Measurements from ENCODE around the gene SH3PXD2B. TPM values are rescaled to one million over a fixed set of nuclear protein-coding genes. Genes with fewer than 3 reads are reported as not detected.

Gene SH3PXD2B
- total and polyA plus RNA-seq, 8 donors, result 4.2 to 24.9 (median 11.0) TPM

DNA sequence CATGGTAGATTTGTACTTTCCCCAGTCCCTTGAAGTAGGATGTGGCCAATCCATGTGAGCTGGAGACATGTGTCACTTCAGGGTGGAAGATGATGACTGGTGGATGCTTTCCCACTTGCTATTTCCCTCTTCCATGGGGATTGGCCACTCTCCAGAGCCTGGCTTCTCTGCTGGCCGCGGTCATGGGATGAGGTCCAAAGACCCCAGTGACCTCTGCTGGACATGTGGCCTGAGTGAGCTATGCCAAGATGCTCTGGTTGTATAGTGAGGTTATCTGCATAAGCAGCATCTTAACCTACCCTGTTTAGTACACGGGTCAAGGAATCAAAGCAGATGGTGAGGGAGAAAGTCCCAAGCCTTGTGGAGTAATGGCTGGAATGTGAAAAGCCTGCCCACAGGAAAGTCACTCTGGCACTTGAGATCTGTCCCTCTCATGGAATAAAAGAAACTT lies 47.1 kb downstream of the SH3PXD2B start:
- H3K9me3 ChIP-seq, result no peaks in the 10 kb centered on the region
- ATAC-seq, result no peak
- no peak overlapping the region for H3K27ac ChIP-seq
- intact Hi-C loops (cut with DNase I), result no loop called here
- H3K4me3 ChIP-seq, result no peak overlapping the region
- WGBS, 2 donors, result 54 to 61% methylated on average over 3 of the region's 3 CpGs
- no peak for DNase-seq
- H3K36me3 ChIP-seq, result no peaks in the 10 kb centered on the region
- no peaks in the 10 kb centered on the region for H3K27me3 ChIP-seq
- FAIRE-seq, result no peak
- TF ChIP-seq, protein P1, sequence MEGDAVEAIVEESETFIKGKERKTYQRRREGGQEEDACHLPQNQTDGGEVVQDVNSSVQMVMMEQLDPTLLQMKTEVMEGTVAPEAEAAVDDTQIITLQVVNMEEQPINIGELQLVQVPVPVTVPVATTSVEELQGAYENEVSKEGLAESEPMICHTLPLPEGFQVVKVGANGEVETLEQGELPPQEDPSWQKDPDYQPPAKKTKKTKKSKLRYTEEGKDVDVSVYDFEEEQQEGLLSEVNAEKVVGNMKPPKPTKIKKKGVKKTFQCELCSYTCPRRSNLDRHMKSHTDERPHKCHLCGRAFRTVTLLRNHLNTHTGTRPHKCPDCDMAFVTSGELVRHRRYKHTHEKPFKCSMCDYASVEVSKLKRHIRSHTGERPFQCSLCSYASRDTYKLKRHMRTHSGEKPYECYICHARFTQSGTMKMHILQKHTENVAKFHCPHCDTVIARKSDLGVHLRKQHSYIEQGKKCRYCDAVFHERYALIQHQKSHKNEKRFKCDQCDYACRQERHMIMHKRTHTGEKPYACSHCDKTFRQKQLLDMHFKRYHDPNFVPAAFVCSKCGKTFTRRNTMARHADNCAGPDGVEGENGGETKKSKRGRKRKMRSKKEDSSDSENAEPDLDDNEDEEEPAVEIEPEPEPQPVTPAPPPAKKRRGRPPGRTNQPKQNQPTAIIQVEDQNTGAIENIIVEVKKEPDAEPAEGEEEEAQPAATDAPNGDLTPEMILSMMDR (IDR thresholded peaks at IDR 0.05), result no peak
- H3K4me1 ChIP-seq, result peaks cover 0 to 6% (median 0%) of the 10 kb centered on the region in 3 donors

GRCh38 chr5:172405226-172406107 lies 48.9 kb downstream of the SH3PXD2B start:
- peak in 2 of 4 donors; percentile 26 to 38 for ATAC-seq
- no peak for FAIRE-seq
- TF ChIP-seq, protein P1 (IDR thresholded peaks at IDR 0.05), result no peak
- no peaks in the 10 kb centered on the region for H3K9me3 ChIP-seq
- WGBS, 2 donors, result 65 to 74% methylated on average over 9 of the region's 9 CpGs
- no peaks in the 10 kb centered on the region for H3K36me3 ChIP-seq
- no peak overlapping the region for H3K4me3 ChIP-seq
- no peak overlapping the region for H3K27ac ChIP-seq
- intact Hi-C loops (cut with DNase I), result no loop called here
- peaks cover 0 to 6% (median 0%) of the 10 kb centered on the region in 3 donors for H3K4me1 ChIP-seq
- no peak for DNase-seq
- H3K27me3 ChIP-seq, result no peaks in the 10 kb centered on the region

GRCh38 chr5:172404746-172405145 lies 49.6 kb downstream of the SH3PXD2B start:
- intact Hi-C loops (cut with DNase I), result no loop called here
- no peak overlapping the region for H3K27ac ChIP-seq
- FAIRE-seq, result no peak
- TF ChIP-seq, protein P1 (IDR thresholded peaks at IDR 0.05), result no peak
- peaks cover 0 to 6% (median 0%) of the 10 kb centered on the region in 3 donors for H3K4me1 ChIP-seq
- H3K4me3 ChIP-seq, result no peak overlapping the region
- H3K9me3 ChIP-seq, result no peaks in the 10 kb centered on the region
- no peak for ATAC-seq
- no peaks in the 10 kb centered on the region for H3K36me3 ChIP-seq
- 93 to 95% methylated on average over 4 of the region's 4 CpGs for WGBS, 2 donors
- H3K27me3 ChIP-seq, result no peaks in the 10 kb centered on the region
- DNase-seq, result no peak

DNA sequence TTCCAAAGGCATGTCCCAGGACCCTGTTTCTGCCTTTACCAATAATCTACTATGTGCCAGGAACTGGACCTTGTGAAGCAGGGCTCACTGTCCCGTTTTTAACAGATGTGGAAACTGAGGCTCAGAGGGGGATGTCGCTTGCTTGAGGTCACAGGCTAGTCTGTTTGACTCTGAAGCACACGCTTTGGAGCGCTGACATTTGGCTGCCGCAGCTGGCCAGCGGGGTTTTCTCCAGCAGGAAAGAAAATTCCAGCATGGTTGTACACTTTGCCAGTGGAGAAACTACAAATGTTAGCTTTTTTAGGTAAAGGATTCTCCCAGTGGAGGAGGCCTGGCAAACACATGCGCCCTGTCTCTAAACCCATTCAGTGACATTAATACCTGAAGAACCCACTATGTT lies 50.5 kb downstream of the SH3PXD2B start:
- FAIRE-seq, result no peak
- ATAC-seq, result peak in 2 of 4 donors; percentile 27 to 38
- peaks cover 0 to 6% (median 0%) of the 10 kb centered on the region in 3 donors for H3K4me1 ChIP-seq
- peak overlapping the region in 1 of 4 donors; percentile 42 for H3K27ac ChIP-seq
- intact Hi-C loops (cut with DNase I), result no loop called here
- no peaks in the 10 kb centered on the region for H3K27me3 ChIP-seq
- 89 to 93% methylated on average over 7 of the region's 7 CpGs for WGBS, 2 donors
- TF ChIP-seq, protein P1 (IDR thresholded peaks at IDR 0.05), result no peak
- H3K4me3 ChIP-seq, result no peak overlapping the region
- no peaks in the 10 kb centered on the region for H3K36me3 ChIP-seq
- no peaks in the 10 kb centered on the region for H3K9me3 ChIP-seq
- DNase-seq, result no peak
